Smooth muscle cell (in vitro differentiated cells): ENCODE data around the gene CTAGE4. TPM values are rescaled to one million over a fixed set of nuclear protein-coding genes. Genes with fewer than 3 reads are reported as not detected.
"Not testable (repeated sequence)": the region's sequence is repeated elsewhere in the genome, so short reads cannot be mapped to it uniquely, and the experiment has no call there.

Experiments used
- DNase-seq: peaks from one replicate; lab custom pipeline; 2025; ENCODE audit not compliant: unreplicated experiment; lab: John Stamatoyannopoulos, UW
- H2AFZ ChIP-seq: fragments of 200-600 bp; sonication (generic); 2 replicates; pipeline ENCODE4 v1.6.0; 2016; ENCODE audit warnings: antibody characterized with exemption, low read depth, mild to moderate bottlenecking
- H3F3A ChIP-seq: fragments of 200-600 bp; sonication (generic); 2 replicates; pipeline ENCODE4 v1.6.0; 2017; ENCODE audit warnings: antibody characterized with exemption, low read depth
- H3K27ac ChIP-seq: fragments of 200-600 bp; sonication (generic); 2 replicates; pipeline ENCODE4 v1.5.1; 2016; ENCODE audit warnings: low read depth, mild to moderate bottlenecking
- H3K27me3 ChIP-seq: fragments of 200-600 bp; sonication (generic); 2 replicates; pipeline ENCODE4 v1.6.1; 2016; ENCODE audit warnings: low read depth, mild to moderate bottlenecking
- H3K36me3 ChIP-seq: fragments of 200-600 bp; sonication (generic); 2 replicates; pipeline ENCODE4 v1.5.1; 2016; ENCODE audit warnings: low read depth
- H3K4me1 ChIP-seq: fragments of 200-600 bp; sonication (generic); 2 replicates; pipeline ENCODE4 v1.5.1; 2016; ENCODE audit warnings: low read depth
- H3K4me2 ChIP-seq: fragments of 200-600 bp; sonication (generic); 2 replicates; pipeline ENCODE4 v1.6.0; 2016; ENCODE audit warnings: mild to moderate bottlenecking
- H3K4me3 ChIP-seq: fragments of 200-600 bp; sonication (generic); 2 replicates; pipeline ENCODE4 v1.5.1; 2016; ENCODE audit warnings: mild to moderate bottlenecking
- H3K79me2 ChIP-seq: fragments of 200-600 bp; sonication (generic); 2 replicates; pipeline ENCODE4 v1.6.0; 2016; ENCODE audit warnings: low read depth, mild to moderate bottlenecking
- H3K9ac ChIP-seq: fragments of 200-600 bp; sonication (generic); 2 replicates; pipeline ENCODE4 v1.6.0; 2016; ENCODE audit warnings: low read depth
- H3K9me3 ChIP-seq: fragments of 200-600 bp; sonication (generic); replicated peaks from 2 replicates; pipeline ENCODE4 v1.5.1; 2016; ENCODE audit warnings: low read depth
- H4K20me1 ChIP-seq: fragments of 200-600 bp; sonication (generic); 2 replicates; pipeline ENCODE4 v1.6.0; 2016; ENCODE audit warnings: low read depth
- WGBS: methylation state at CpG from one replicate; pipeline ENCODE4 v1.1.7; 2016; ENCODE audit warnings: low lambda C conversion rate; 5-methylcytosine and 5-hydroxymethylcytosine counted together
- polyA plus RNA-seq: library from polyadenylated mRNA; unstranded; fragments of >200 nt; fragmentation: Nextera tagmentation; extraction: Ambion mirVana; gene quantifications from 2 replicates; pipeline ENCODE4 v1.2.1, GENCODE V29; 2016
- total RNA-seq: library from RNA; depleted of rRNA; stranded (reverse); fragments of >200 nt; gene quantifications from 2 replicates; pipeline ENCODE4 v1.2.3, GENCODE V29; 2014

CTAGE4 gene
- total and polyA plus RNA-seq, 2 experiments from 2014 or later = 0.61 to 1.8 TPM

GRCh38 chr7:144195212-144195872, 12.1 kb downstream of the CTAGE4 start, which contains the start of gene ARHGEF35:
ARHGEF35 (minus strand) TSS chr7:144195833; CDS start chr7:144188383, 7,450 bp downstream.
- H2AFZ ChIP-seq, H3K4me1 ChIP-seq, DNase-seq, H3K36me3 ChIP-seq, H3K27ac ChIP-seq, H3K9me3 ChIP-seq, H3K9ac ChIP-seq, H3K79me2 ChIP-seq, H4K20me1 ChIP-seq, H3K27me3 ChIP-seq, H3K4me2 ChIP-seq, H3F3A ChIP-seq: not testable (repeated sequence)
- peak within 1 kb of the TSS; percentile 44 for H3K4me3 ChIP-seq
- WGBS = no CpG with 5 or more reads among the region's 51 CpGs

- not testable (repeated sequence) for DNase-seq, H3K9me3 ChIP-seq, H3F3A ChIP-seq, H3K79me2 ChIP-seq, H3K27me3 ChIP-seq, H2AFZ ChIP-seq, H3K27ac ChIP-seq, H3K36me3 ChIP-seq, H4K20me1 ChIP-seq, H3K4me1 ChIP-seq, H3K4me3 ChIP-seq, H3K4me2 ChIP-seq, H3K9ac ChIP-seq
- 68% methylated on average over 3 of the region's 4 CpGs for WGBS
Measured at GRCh38 chr7:144198934-144199333, 15.7 kb downstream of the CTAGE4 start.

DNA sequence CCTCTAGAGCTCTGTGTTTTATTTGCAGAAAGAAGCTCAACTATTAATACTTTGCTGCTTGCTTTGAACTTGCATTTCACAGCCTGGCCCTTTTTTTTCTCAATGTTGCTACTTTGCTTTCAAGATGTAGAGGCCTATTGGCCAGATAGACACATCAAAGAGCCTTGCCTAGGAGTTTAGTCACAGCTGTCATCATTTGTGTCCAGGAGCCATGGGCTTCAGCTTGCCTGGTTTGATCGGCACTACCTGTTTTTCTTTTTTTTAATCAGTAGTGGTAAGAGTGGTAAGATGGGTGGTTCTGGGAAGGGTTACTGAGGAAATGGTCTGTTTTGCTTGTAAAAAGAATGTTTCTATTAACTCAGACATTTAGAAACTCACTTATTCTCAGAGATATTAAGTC, 18.7 kb downstream of the CTAGE4 start:
- not testable (repeated sequence) for H3K27ac ChIP-seq, H3K4me3 ChIP-seq, H3K4me2 ChIP-seq, H3K27me3 ChIP-seq, H3K9me3 ChIP-seq, H3K4me1 ChIP-seq, DNase-seq, H3F3A ChIP-seq, H3K36me3 ChIP-seq, H2AFZ ChIP-seq, H4K20me1 ChIP-seq, H3K79me2 ChIP-seq, H3K9ac ChIP-seq
- WGBS = no CpG with 5 or more reads among the region's 1 CpG

DNA sequence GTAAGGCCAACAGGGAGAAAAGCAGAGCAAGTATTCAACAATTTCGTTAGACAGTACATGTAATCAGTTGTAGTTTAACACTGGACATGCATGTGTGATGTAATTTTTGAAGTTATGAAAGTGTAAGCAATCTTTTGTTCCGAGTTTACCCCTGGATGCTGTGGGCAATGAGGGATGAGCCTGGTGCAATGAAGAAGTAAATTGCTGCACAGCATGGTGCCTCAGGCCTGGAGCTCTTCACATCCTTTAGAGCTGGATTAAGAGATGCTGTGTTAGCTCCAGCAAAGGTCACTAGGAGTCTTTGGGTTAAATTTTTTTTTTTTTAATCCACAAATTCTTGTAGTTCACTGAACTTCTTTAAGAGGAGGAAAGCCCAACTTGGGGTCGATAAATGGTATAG, 19.8 kb downstream of the CTAGE4 start:
- not testable (repeated sequence) for H3K4me1 ChIP-seq, H2AFZ ChIP-seq, H3K4me2 ChIP-seq, H3K4me3 ChIP-seq, H3K27me3 ChIP-seq, H3K27ac ChIP-seq, H3K9ac ChIP-seq, H3K9me3 ChIP-seq, H3F3A ChIP-seq, H4K20me1 ChIP-seq, H3K79me2 ChIP-seq, DNase-seq, H3K36me3 ChIP-seq
- WGBS = no CpG with 5 or more reads among the region's 3 CpGs

DNA sequence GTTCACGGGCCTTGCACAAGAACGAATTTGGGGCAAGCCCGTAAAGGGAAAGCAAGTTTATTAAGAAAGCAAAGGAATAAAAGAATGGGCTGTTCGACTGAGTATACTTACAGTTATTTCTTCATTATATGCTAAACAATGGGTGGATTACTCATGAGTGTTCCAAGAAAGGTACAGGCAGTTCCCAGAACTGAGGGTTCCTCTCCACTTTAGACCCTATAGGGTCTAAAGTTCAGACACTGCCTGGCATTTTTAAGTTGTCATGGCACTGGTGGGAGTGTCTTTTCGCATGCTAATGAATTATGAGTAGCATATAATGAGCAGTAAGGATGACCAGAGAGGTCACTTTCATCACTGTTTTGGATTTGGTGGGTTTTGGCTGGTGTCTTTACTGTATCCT, 22.0 kb downstream of the CTAGE4 start:
- H3K4me2 ChIP-seq, H3K79me2 ChIP-seq, H2AFZ ChIP-seq, H3K9me3 ChIP-seq, H3K36me3 ChIP-seq, H3K9ac ChIP-seq, H3F3A ChIP-seq, DNase-seq, H3K27me3 ChIP-seq, H3K4me1 ChIP-seq, H4K20me1 ChIP-seq, H3K4me3 ChIP-seq, H3K27ac ChIP-seq: not testable (repeated sequence)
- WGBS = no CpG with 5 or more reads among the region's 5 CpGs

DNA sequence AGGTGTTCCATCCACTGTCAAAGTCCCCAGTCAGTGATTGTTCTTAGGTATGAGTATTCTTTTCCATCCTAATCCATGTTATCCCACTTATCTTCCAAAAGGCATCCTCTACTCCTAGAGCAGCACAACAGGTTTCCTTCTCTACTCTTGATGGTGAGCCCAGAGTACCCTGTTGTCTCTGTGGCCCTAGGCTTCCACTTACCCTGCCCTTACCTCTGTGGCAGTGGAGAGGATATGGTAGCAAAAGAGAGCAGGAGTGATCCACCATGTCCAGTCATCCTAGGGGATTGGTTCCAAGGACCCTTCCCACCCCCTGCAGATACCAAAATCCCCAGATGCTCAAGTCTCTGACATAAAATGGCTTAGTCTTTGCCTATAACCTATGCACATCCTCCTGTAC, 33.9 kb downstream of the CTAGE4 start:
- H4K20me1 ChIP-seq, H3K4me1 ChIP-seq, H3F3A ChIP-seq, H2AFZ ChIP-seq, H3K9me3 ChIP-seq, H3K27me3 ChIP-seq, H3K79me2 ChIP-seq, H3K36me3 ChIP-seq, H3K4me3 ChIP-seq, H3K27ac ChIP-seq, H3K4me2 ChIP-seq, DNase-seq, H3K9ac ChIP-seq: not testable (repeated sequence)

DNA sequence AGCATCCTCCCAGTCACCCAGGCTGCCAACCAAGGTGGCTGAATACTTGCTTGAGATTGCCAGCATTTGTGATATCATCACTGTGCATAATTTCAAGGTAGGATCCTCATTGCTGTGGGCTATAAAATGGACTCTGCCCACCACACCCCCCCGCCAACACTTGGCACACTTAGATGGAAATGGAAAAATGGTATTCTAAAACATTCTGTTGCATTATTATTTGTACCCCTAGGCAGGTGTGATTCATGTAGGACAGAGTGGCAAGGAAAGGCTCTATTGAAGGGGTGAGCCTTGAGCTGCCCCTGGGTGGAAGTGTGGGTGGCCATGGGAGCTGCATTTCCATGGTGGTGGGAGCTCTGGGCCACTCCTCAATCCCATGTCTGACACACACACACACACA, 35.3 kb downstream of the CTAGE4 start:
- DNase-seq, H3K9ac ChIP-seq, H3K4me2 ChIP-seq, H2AFZ ChIP-seq, H3K27ac ChIP-seq, H3K27me3 ChIP-seq, H3K9me3 ChIP-seq, H3K4me1 ChIP-seq, H3K79me2 ChIP-seq, H3F3A ChIP-seq, H4K20me1 ChIP-seq, H3K4me3 ChIP-seq, H3K36me3 ChIP-seq: not testable (repeated sequence)
- 100% methylated on average over 1 of the region's 1 CpG for WGBS
